IPS DF 19.7 (cell line): ENCODE results near the gene SHKBP1.
A peak's percentile ranks its signal among the peaks of the same experiment; 100 is the strongest.
"Not testable (repeated sequence)": the region's sequence is repeated elsewhere in the genome, so short reads cannot be mapped to it uniquely, and the experiment has no call there.

Experiments used
- DNase-seq: peaks from one replicate; pipeline ENCODE4 v3.0.0-alpha.2; 2013; ENCODE audit warnings: low read depth, low spot score

The SHKBP1 gene

DNA sequence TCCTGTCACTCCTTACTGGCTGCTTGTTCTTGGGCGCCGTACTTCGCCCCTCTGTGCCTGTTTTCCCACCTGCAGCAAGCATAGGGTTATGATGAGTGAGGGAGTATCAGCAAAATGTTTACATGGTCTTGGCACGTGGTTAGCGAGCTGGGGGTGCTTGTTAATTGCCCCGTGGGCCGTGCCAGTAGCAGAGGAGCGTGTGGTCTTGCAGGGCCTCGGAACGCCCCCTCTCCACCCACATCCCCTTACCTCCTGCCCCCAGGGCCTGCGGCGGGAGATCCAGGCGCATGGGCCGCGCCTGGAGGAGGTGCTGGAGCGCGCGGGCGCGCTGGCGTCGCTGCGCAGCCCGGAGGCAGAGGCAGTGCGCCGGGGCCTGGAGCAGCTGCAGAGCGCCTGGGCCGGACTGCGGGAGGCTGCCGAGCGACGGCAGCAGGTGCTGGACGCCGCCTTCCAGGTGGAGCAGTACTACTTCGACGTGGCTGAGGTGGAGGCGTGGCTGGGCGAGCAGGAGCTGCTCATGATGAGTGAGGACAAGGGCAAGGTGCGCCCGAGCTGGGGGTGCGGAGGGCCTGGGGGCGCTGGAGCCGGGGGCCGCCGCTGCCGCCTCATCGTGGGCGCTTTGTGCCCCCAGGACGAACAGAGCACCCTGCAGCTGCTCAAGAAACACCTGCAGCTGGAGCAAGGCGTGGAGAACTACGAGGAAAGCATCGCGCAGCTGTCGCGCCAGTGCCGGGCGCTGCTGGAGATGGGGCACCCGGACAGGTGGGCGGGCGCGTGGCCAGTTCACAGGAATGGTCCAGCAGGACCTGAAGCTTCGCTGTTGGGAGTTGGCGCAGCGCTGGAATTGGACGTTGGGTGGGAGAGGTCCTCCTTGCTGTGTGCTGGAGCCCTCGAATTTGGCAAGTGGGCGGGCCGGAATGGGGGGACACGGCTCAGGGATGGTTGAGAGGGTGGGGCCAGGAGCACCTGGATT, 22.5 kb upstream of the SHKBP1 start:
- DNase-seq, result no peak

DNA sequence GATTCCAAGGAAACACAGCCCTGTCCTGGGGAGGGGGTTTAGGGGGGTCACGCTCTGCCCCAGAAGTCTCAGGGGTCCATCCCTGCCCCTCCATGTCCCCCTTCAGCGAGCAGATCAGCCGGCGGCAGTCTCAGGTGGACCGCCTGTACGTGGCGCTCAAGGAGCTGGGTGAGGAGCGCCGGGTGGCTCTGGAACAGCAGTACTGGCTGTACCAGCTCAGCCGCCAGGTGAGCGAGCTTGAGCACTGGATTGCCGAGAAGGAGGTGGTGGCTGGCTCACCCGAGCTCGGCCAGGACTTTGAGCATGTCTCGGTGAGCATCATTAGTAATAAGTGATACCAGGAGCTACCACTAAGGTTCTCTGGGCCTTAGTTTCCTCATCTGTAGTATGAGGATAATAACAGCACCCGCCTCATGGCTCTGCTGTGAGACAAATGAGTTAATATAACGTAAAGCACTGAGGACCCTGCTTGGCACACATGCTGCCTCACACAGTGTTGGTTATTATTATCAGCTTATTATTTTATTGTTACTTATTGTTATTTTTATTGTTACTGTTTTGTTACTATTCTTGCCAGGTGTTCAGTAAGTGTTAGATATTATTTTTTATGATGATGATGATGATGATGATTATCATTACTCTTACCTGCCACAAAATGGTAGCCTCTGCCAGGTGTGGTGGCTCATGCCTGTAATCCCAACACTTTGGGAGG, 20.5 kb upstream of the SHKBP1 start:
- DNase-seq, result no peak

- DNase-seq, result no peak
Measured at GRCh38 chr19:40556953-40557530, 19.6 kb upstream of the SHKBP1 start.

DNA sequence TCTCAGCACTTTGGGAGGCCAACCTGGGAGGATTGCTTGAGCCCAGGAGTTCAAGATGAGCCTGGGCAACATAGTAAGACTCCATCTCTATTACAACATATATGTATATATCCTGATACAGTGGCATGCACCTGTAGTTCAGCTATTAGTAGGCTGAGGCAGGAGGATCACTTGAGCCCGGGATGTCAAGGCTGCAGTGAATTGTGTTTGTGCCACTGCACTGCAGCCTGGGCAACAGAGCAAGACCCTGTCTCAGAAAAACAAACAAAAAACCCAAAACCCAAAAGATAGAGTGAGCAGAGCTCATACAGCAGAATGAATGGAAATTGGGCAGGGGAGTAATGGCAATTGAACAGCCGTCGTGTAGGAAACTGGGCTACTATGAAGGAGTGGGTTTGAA, 17.3 kb upstream of the SHKBP1 start:
- DNase-seq, result no peak

DNA sequence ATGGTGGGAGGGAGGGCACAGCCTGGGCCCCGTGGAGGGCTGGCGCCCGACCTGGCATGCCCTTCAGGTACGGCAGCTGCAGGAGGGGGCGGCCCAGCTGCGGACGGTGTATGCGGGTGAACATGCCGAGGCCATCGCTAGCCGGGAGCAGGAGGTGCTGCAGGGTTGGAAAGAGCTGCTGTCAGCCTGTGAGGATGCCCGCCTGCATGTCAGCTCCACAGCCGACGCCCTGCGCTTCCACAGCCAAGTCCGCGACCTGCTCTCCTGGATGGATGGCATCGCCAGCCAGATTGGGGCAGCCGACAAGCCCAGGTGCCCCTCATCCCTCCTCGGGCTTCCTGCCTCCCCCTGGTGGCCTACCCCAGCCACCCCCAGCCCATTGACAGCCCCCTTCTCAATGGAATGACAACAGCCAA, 16.6 kb upstream of the SHKBP1 start:
- no peak for DNase-seq

- no peak for DNase-seq
Measured at GRCh38 chr19:40561947-40562346, 14.7 kb upstream of the SHKBP1 start.

DNA sequence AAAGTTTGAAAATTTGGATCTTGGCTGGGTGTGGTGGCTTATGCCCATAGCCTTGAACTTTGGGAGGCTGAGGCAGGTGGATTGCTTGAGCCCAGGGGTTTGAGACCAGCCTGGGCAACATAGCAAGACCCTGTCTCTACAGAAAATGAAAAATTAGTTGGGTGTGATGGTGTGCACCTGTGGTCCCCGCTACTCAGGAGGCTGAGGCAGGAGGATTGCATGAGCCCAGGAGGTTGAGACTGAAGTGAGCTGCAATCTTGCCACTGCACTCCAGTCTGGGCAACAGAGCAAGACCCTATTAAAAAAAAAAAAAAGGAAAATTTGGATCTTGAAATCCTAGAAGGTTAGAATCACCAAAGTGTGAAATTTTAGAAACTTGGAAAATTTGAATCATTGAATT, 12.1 kb upstream of the SHKBP1 start:
- DNase-seq, result not testable (repeated sequence)

- no peak for DNase-seq
Measured at GRCh38 chr19:40565355-40565754, 11.3 kb upstream of the SHKBP1 start.

- no peak for DNase-seq
Measured at GRCh38 chr19:40565910-40566495, 10.7 kb upstream of the SHKBP1 start.

GRCh38 chr19:40567040-40567749, 9.5 kb upstream of the SHKBP1 start:
- DNase-seq, result no peak

GRCh38 chr19:40567750-40568494, 8.8 kb upstream of the SHKBP1 start:
- DNase-seq, result no peak

GRCh38 chr19:40570313-40571004, 6.2 kb upstream of the SHKBP1 start:
- peak; percentile 95 for DNase-seq

DNA sequence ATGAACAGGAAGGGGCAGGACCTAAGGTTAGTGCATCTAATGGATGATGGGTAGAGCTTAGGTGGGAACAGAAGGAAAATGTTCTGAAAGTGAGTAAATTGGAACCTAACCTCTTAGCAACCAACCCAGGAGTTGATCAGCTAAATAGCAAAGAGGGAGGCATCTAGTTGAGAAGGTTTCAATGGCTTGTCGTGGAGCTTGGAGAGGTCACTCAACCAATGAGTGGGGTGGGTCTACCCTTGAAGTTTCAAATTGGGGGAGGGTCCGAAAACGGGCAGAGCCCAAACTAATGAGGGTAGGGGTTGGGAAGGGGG, 5.7 kb upstream of the SHKBP1 start:
- DNase-seq, result no peak

GRCh38 chr19:40571831-40572495, 4.7 kb upstream of the SHKBP1 start:
- no peak for DNase-seq

GRCh38 chr19:40575326-40575725, 1.3 kb upstream of the SHKBP1 start:
- DNase-seq, result no peak

DNA sequence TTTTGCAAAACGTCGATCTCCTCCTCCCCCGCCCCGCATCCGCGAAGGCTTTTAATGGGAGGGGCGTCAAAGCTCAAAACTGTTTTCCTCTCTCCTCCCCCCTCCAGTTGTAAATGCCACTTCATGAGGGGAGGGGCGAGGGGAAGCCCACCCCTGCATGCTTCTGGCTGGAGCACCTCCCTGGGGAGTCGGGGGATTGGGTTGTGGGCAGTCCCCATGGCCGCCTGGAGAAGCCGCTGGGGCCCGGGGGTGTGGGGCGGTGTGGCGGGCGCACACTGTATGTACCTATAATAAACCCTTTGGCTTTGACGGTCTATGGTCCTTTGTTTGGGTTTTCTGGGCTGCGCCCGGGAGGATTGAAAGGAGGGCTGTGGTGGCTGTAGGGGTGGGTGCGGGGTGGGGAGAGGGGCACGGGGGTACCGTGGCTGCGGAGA, 505 bp upstream of the SHKBP1 start:
- DNase-seq, result no peak

DNA sequence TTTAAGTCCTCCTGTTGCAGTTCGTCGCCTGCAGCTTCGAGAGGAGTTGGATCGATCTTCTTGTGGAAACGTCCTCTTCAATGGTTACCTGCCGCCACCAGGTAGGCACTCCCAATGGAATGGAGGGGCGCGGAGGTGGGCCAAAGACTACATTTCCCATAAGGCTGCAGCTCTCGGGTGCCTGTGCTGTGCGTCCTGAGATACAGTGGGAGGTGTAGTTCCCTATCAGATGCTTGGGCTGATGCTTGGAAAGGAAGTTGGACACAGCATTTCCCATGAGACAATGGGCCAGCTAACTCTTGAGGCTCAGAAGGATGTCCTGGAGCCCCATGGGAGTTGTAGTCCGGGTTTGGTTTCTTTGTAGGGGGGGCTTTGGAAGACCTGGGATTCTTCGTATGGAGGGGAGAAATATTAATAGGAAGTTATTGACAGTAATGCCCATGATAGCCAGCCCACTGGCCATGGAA, 1.8 kb downstream of the SHKBP1 start:
- peak; percentile 95 for DNase-seq

DNA sequence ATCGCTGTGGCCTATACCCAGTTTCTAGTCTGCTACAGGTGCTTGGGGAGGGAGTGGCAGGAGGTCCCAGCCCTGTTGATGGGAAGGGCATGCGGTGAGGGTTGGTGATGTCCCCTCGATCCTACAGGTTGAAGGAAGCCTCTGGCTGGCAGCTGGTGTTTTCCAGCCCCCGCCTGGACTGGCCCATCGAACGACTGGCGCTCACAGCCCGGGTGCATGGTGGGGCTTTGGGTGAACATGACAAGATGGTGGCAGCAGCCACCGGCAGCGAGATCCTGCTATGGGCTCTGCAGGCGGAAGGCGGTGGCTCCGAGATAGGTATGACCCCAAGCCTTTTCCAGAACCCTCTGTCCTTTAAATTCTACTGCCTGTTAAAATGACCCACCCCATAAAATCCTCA, 3.9 kb downstream of the SHKBP1 start:
- no peak for DNase-seq

- no peak for DNase-seq
Measured at GRCh38 chr19:40581531-40581930, 4.9 kb downstream of the SHKBP1 start.

GRCh38 chr19:40582467-40582866, 5.8 kb downstream of the SHKBP1 start:
- DNase-seq, result no peak
